MM.1S (cell line): ENCODE data around the gene SHCBP1.
"Not testable (repeated sequence)": the region's sequence is repeated elsewhere in the genome, so short reads cannot be mapped to it uniquely, and the experiment has no call there.

ENCODE experiments used
- EZH2 ChIP-seq: fragments of 300-600 bp; sonication (generic); optimal IDR thresholded peaks from 2 replicates; pipeline ENCODE3; 2017; ENCODE audit warnings: low read depth, mild to moderate bottlenecking, antibody characterized with exemption, low read length, mixed read lengths
- EZH2phosphoT487 ChIP-seq: fragments of 300-600 bp; sonication (generic); IDR thresholded peaks from 2 replicates; pipeline ENCODE4 v1.6.1; 2018; ENCODE audit warnings: antibody characterized with exemption, low read length
- TF ChIP-seq, protein P1 (sequence below): fragments of 300-600 bp; sonication (generic); IDR thresholded peaks from 2 replicates; pipeline ENCODE4 v1.5.1; 2016; ENCODE audit warnings: antibody characterized with exemption, low read length, mixed read lengths

- TF ChIP-seq, protein P1, sequence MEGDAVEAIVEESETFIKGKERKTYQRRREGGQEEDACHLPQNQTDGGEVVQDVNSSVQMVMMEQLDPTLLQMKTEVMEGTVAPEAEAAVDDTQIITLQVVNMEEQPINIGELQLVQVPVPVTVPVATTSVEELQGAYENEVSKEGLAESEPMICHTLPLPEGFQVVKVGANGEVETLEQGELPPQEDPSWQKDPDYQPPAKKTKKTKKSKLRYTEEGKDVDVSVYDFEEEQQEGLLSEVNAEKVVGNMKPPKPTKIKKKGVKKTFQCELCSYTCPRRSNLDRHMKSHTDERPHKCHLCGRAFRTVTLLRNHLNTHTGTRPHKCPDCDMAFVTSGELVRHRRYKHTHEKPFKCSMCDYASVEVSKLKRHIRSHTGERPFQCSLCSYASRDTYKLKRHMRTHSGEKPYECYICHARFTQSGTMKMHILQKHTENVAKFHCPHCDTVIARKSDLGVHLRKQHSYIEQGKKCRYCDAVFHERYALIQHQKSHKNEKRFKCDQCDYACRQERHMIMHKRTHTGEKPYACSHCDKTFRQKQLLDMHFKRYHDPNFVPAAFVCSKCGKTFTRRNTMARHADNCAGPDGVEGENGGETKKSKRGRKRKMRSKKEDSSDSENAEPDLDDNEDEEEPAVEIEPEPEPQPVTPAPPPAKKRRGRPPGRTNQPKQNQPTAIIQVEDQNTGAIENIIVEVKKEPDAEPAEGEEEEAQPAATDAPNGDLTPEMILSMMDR: not testable (repeated sequence)
- TF ChIP-seq EZH2, EZH2phosphoT487: not testable (repeated sequence)
Observed at GRCh38 chr16:46624862-46625261, 3.7 kb upstream of the SHCBP1 start.
